GM12891 (cell line): ENCODE measurements around the gene ADIG.

Experiments
- DNase-seq: peaks from one replicate; pipeline ENCODE4 v3.0.0; 2011; ENCODE audit warnings: low spot score; ENCODE audit not compliant: insufficient read length
- FAIRE-seq: peaks from 2 replicates; lab custom pipeline; 2011; peaks lifted over from hg19 to GRCh38; lab: Jason Lieb, UNC
- PAX5 ChIP-seq: IDR thresholded peaks from 2 replicates; pipeline ENCODE4 v1.6.1; 2011; ENCODE audit warnings: low read length, moderate library complexity, mild to moderate bottlenecking; ENCODE audit not compliant: insufficient read depth, severe bottlenecking
- POLR2A ChIP-seq: IDR thresholded peaks from 2 replicates; pipeline ENCODE4 v1.6.1; 2011; ENCODE audit warnings: low read depth, low read length, control low read depth
- POLR2AphosphoS5 ChIP-seq: IDR thresholded peaks from 2 replicates; pipeline ENCODE4 v1.6.1; 2011; ENCODE audit warnings: low read depth, low read length, control low read depth
- POU2F2 ChIP-seq: IDR thresholded peaks from 2 replicates; pipeline ENCODE4 v1.6.1; 2011; ENCODE audit warnings: low read depth, mild to moderate bottlenecking, control low read depth, low read length, moderate library complexity
- SPI1 ChIP-seq: IDR thresholded peaks from 2 replicates; pipeline ENCODE4 v1.6.1; 2011; ENCODE audit warnings: low read depth, low read length, control low read depth
- TAF1 ChIP-seq: IDR thresholded peaks from 2 replicates; pipeline ENCODE4 v1.6.1; 2011; ENCODE audit warnings: low read depth, low read length, control low read depth

Gene ADIG

DNA sequence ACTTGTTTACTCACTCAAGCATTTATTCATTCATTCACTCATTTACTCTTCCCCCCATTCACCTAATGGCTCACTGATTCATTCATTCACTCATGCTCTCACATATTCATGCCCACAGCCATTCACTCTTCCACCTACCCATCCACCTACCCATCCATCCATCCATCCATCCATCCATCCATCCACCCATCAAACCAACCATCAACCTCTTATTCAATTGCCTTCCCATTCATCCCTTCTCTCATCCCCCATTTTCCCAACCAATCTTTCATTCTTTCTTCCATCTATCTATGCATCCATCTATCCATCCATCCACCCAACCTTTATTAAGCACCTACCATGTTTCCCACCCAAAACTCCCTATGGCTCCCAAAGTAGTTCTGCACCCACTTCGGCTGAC is 19.1 kb downstream of the ADIG start:
- DNase-seq (no peak), FAIRE-seq (no peak)

GRCh38 chr20:38601216-38602184 is 20.5 kb downstream of the ADIG start, which contains the start of gene ARHGAP40:
Gene ARHGAP40, plus strand, starts transcription at chr20:38601809.
- DNase-seq (peak; percentile 53), FAIRE-seq (no peak)
- TF ChIP-seq PAX5 (no peak), TAF1 (no peak), POLR2A (no peak), POU2F2 (no peak), POLR2AphosphoS5 (no peak), SPI1 (no peak)

More for the DNA sequence above, 19.1 kb downstream of the ADIG start:
- TF ChIP-seq POLR2A (no peak), POLR2AphosphoS5 (no peak), TAF1 (no peak), SPI1 (no peak), POU2F2 (no peak), PAX5 (no peak)

- FAIRE-seq, result no peak
- no peak for DNase-seq
- TF ChIP-seq POLR2A, result no peak
- TF ChIP-seq POLR2AphosphoS5, result no peak
- TF ChIP-seq POU2F2, result no peak
- TF ChIP-seq SPI1, result no peak
- TF ChIP-seq TAF1, result no peak
- no peak for TF ChIP-seq PAX5
Observed at GRCh38 chr20:38602185-38602581, 21.2 kb downstream of the ADIG start.

DNA sequence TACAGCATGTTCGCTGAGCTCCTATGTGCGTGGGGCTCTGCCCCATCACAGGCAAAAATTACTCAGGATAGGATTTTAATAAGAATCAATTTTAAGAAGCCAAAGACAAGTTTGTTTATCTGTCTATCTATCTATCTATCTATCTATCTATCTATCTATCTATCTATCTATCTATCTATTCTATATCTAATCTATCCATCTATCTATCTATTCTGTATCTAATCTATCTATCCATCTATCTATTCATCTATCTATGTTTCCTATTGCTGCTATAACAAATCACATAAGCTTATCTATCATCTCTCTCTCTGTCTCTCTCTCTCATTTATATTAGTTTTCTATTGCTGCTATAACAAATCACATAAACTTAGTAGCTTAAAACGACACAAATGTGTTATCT is 22.3 kb downstream of the ADIG start:
- DNase-seq (no peak), FAIRE-seq (no peak)

DNA sequence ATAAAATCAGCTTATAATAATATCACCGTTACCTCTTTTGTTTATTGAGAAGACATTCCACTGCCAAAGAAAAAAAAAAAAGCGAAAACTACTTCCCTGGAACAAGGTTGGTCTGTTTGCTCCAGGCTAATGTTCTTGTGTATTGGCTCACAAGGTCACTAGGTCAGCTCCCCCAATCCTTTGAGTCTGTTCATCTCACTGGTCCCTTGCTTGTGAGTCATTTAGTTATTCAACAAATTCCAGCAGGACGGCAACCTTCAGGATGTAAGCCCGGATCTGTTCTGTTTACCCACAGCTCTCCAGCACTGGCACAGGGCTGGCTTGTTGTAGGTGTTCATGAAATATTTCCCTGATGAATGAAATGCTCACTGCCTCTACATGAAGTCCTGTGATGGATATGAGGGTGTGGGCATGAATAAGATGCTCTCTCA is 23.9 kb downstream of the ADIG start:
- TF ChIP-seq TAF1, result no peak
- no peak for TF ChIP-seq POLR2AphosphoS5
- TF ChIP-seq SPI1, result no peak
- TF ChIP-seq PAX5, result no peak
- TF ChIP-seq POU2F2, result no peak
- TF ChIP-seq POLR2A, result no peak
- FAIRE-seq, result no peak
- DNase-seq, result no peak

More for the DNA sequence above, 22.3 kb downstream of the ADIG start:
- no peak for TF ChIP-seq SPI1
- no peak for TF ChIP-seq POU2F2
- TF ChIP-seq TAF1, result no peak
- TF ChIP-seq PAX5, result no peak
- TF ChIP-seq POLR2A, result no peak
- no peak for TF ChIP-seq POLR2AphosphoS5

GRCh38 chr20:38607351-38607750 is 26.4 kb downstream of the ADIG start:
- TF ChIP-seq POLR2A (no peak), PAX5 (no peak), POLR2AphosphoS5 (no peak), POU2F2 (no peak), SPI1 (no peak), TAF1 (no peak)
- FAIRE-seq (no peak), DNase-seq (no peak)

DNA sequence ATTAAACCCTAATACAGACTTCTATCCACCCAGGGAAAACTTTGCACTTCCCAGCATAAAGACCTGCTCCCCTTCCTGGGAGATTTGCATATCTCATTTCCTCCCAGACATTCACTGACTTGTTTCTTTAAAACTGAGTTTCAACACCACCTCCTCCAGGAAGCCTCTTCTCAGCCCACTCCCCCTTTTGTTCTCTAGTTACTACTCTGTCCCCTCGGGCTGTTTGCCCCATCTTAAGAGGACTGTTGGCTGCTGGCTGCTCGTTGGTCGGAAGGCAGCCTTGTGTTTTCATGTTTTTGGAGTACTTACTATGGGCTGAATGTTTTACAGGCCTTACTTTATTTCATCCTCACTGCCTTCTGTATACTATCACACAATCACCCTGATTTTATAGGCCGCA is 27.2 kb downstream of the ADIG start:
- DNase-seq, result no peak
- no peak for TF ChIP-seq PAX5
- TF ChIP-seq TAF1, result no peak
- TF ChIP-seq POLR2A, result no peak
- TF ChIP-seq SPI1, result no peak
- no peak for TF ChIP-seq POLR2AphosphoS5
- TF ChIP-seq POU2F2, result no peak
- FAIRE-seq, result no peak

- DNase-seq, result no peak
- no peak for FAIRE-seq
- TF ChIP-seq POU2F2 (no peak), POLR2AphosphoS5 (no peak), POLR2A (no peak), SPI1 (no peak), TAF1 (no peak), PAX5 (no peak)
Observed at GRCh38 chr20:38609815-38610214, 28.8 kb downstream of the ADIG start.

DNA sequence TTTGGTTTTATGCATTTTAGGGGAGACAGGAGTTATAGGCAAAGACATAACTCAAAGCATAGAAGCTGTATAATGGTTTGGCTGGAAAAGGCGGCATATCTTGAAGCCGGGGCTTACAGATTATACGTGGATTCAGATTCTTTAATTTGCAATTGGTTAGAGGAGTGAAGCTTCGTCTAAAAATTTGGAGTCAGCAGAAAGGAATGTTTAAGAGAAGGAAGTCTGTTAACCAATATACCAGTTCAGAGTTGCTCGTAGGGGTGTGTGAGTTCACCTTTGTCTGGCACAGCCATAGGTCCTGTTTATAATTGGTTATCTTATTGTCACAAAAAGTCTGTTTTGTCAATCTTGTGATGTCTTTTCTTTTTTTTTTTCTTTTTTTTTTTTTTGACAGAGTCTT is 29.5 kb downstream of the ADIG start:
- FAIRE-seq, result no peak

More for the DNA sequence above, 29.5 kb downstream of the ADIG start:
- no peak for TF ChIP-seq POLR2AphosphoS5
- no peak for TF ChIP-seq POLR2A
- TF ChIP-seq TAF1, result no peak
- TF ChIP-seq PAX5, result no peak
- no peak for DNase-seq
